Measurements from ENCODE around the gene AATK. TPM values are rescaled to one million over a fixed set of nuclear protein-coding genes. Genes with fewer than 3 reads are reported as not detected.
A peak's percentile ranks its signal among the peaks of the same experiment; 100 is the strongest.
"Not testable (repeated sequence)": the region's sequence is repeated elsewhere in the genome, so short reads cannot be mapped to it uniquely, and the experiment has no call there.

The AATK gene
- total RNA-seq, 2 donors from 2014 or later, result 29.1 to 42.2 TPM

DNA sequence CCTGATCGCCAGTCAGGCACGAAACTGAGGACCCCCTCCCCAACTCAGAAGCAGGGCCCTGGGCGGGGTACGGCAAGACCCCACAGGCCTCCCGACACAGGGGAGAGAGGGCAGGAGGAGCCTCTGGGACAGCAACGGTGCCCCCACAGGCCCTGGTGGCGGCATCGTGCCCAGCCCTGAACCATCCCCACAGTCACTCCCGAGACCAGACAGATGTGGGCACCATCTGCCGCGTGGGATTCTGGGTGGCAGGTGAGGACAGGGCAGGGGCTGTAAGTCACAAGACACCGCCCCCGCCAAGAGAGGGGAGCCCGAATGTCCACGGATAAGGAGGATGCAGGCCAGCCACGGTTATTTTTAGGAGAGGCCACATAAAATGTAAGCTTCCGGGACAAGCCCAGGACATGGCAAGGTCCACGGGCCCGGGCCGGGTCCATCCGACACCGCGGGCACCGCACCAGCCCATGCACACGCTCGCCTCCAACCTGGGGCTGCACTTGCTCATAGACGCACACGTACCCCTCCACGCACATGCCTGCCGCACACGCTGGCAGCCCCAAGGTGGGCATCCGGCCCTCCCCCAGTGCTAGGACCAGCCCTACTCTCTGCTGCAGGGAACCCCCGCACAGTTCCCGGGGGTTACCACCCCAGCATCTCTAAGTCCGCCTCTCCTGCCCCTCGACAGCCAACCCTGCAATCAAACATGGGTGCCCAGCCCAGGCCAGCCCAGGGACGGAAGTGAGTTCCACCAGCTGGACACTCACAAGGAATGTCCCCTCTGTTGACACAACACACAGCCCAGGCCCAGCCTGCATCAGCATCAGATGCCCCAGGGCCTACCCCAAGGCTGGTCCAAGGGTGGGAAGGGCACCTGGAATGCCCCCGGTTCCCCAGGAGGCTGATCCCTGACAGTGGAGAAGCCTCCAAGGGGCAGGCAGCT lies 8.9 kb downstream of the AATK start:
- Histone ChIP-seq H3K4me3 (no peak overlapping the region), H3K4me1 (peaks cover 24% of the 10 kb centered on the region), H3K9me3 (no peaks in the 10 kb centered on the region), H3K36me3 (replicated peaks in 1 of 2; ENCODE audit: insufficient read depth in 1 of 2, low read depth in 2 of 2) (no peaks in the 10 kb centered on the region), H3K27ac (no peak overlapping the region), H3K27me3 (no peaks in the 10 kb centered on the region)
- TF ChIP-seq, protein P1, sequence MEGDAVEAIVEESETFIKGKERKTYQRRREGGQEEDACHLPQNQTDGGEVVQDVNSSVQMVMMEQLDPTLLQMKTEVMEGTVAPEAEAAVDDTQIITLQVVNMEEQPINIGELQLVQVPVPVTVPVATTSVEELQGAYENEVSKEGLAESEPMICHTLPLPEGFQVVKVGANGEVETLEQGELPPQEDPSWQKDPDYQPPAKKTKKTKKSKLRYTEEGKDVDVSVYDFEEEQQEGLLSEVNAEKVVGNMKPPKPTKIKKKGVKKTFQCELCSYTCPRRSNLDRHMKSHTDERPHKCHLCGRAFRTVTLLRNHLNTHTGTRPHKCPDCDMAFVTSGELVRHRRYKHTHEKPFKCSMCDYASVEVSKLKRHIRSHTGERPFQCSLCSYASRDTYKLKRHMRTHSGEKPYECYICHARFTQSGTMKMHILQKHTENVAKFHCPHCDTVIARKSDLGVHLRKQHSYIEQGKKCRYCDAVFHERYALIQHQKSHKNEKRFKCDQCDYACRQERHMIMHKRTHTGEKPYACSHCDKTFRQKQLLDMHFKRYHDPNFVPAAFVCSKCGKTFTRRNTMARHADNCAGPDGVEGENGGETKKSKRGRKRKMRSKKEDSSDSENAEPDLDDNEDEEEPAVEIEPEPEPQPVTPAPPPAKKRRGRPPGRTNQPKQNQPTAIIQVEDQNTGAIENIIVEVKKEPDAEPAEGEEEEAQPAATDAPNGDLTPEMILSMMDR (IDR thresholded peaks at IDR 0.05), result no peak
- no peak for TF ChIP-seq POLR2A (IDR thresholded peaks at IDR 0.05)
- DNase-seq (no peak), ATAC-seq (no peak)
- WGBS, 2 donors, result 89 to 94% methylated on average over 15 to 30 of the region's 38 CpGs
- intact Hi-C loops (cut with DNase I), result no loop called here

DNA sequence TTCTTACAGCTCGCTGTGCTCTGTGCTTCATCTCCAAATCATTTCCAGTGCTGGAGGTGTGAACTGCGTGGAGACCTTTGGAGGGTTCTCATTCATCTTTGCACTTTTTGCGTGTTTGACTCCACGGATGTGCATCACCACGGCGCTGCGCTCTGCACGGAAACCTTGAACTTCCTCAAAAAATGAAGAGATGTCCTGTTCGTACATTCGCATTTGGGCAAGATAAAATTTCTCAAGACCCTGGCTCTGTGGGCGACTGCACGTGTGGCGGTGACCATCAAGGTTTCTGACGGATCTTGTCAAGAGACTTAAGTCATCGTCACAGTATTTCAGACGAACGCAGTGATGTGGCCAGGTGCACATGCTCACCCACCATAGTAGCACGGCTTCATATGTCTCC lies 11.1 kb downstream of the AATK start:
- Histone ChIP-seq H3K27ac (no peak overlapping the region), H3K27me3 (no peaks in the 10 kb centered on the region), H3K36me3 (replicated peaks in 1 of 2; ENCODE audit: insufficient read depth in 1 of 2, low read depth in 2 of 2) (no peaks in the 10 kb centered on the region), H3K9me3 (no peaks in the 10 kb centered on the region), H3K4me3 (no peak overlapping the region), H3K4me1 (peaks cover 3% of the 10 kb centered on the region)
- ATAC-seq, result no peak
- intact Hi-C loops (cut with DNase I), result no loop called here
- DNase-seq, result peak in 1 of 4 donors; percentile 41
- TF ChIP-seq POLR2A (IDR thresholded peaks at IDR 0.05), result no peak
- TF ChIP-seq, protein P1 (IDR thresholded peaks at IDR 0.05), result no peak
- 85 to 94% methylated on average over 18 of the region's 18 CpGs for WGBS, 2 donors

DNA sequence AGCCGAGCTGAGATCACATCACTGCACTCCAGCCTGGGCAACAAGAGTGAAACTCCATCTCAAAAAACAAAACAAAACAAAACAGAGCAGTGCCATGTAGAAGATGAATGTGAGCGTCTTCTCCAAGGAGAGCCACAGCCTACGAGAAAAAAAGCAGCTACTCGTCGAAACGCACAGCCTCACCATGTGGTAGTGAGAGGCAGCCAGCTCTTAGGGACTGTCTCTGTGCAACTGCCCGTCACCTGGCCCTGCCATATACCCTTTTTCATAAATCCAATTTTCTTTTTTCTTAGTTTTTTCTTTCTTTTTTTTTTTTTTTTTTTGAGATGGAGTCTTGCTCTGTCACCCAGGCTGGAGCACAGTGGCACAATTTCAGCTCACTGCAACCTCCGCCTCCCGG lies 12.0 kb downstream of the AATK start:
- intact Hi-C loops (cut with DNase I); H3K36me3 ChIP-seq (replicated peaks in 1 of 2; ENCODE audit: insufficient read depth in 1 of 2, low read depth in 2 of 2); ATAC-seq; H3K4me1 ChIP-seq; H3K27me3 ChIP-seq; H3K9me3 ChIP-seq; H3K27ac ChIP-seq; H3K4me3 ChIP-seq; DNase-seq: not testable (repeated sequence)
- 94 to 95% methylated on average over 9 of the region's 9 CpGs for WGBS, 2 donors

DNA sequence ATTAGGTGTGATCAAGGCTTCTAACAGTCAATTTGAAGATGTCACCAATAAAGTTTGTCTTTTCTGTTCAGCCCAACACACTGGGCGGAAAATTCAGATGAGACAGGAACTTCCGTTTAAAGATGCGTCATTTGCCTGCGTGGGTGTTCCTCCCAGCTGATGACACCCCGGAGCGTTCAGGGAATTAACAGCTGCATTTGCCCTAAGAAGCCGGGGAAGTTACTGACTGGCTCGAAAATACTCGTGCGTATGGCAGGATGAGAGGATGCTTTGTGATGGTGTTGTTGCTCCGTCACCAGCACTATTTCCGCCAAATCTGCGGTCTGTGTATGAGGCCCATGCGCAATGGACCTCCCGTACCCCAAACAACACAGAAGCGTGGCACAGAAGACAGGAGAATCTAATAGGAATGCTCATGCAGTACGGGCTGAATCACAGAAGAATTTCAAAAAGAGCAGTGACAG lies 12.6 kb downstream of the AATK start:
- ATAC-seq, result no peak
- peak in 1 of 4 donors; percentile 49 for DNase-seq
- Histone ChIP-seq H3K36me3 (replicated peaks in 1 of 2; ENCODE audit: insufficient read depth in 1 of 2, low read depth in 2 of 2) (no peaks in the 10 kb centered on the region), H3K27me3 (no peaks in the 10 kb centered on the region), H3K27ac (peak overlapping the region in 1 of 4 donors; percentile 3), H3K4me1 (no peaks in the 10 kb centered on the region), H3K9me3 (no peaks in the 10 kb centered on the region), H3K4me3 (no peak overlapping the region)
- TF ChIP-seq POLR2A (IDR thresholded peaks at IDR 0.05), result no peak
- TF ChIP-seq, protein P1 (IDR thresholded peaks at IDR 0.05), result no peak
- 76 to 84% methylated on average over 17 of the region's 17 CpGs for WGBS, 2 donors
- intact Hi-C loops (cut with DNase I), result no loop called here

DNA sequence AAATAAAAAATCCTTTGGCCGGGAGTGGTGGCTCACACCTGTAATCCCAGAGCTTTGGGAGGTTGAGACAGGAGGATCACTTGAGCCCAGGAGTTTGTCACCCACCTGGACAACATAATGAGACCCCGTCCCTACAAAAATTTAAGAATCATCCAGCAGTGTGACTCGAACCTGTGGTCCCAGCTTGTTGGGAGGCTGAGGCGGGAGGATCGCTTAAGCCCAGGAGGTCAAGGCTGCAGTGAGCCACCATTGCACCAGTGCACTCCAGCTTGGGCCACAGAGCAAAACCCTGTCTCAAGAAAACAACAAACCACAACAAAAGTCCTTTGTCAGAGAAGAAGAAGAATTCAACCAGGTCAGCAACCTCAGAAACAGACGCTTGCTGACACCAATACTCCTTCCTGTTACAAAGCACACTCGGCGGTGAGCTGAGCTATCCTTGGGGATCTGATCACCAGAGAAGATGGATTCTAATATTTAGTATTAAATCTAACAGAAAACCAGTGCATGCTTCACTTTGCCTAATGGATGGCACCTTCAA lies 13.7 kb downstream of the AATK start:
- intact Hi-C loops (cut with DNase I), result no loop called here
- Histone ChIP-seq H3K27me3 (no peaks in the 10 kb centered on the region), H3K4me1 (no peaks in the 10 kb centered on the region), H3K27ac (peak overlapping the region in 1 of 4 donors; percentile 18), H3K9me3 (no peaks in the 10 kb centered on the region), H3K36me3 (replicated peaks in 1 of 2; ENCODE audit: insufficient read depth in 1 of 2, low read depth in 2 of 2) (no peaks in the 10 kb centered on the region), H3K4me3 (no peak overlapping the region)
- 77 to 87% methylated on average over 8 of the region's 8 CpGs for WGBS, 2 donors
- ATAC-seq (no peak), DNase-seq (no peak)
- no peak for TF ChIP-seq POLR2A (IDR thresholded peaks at IDR 0.05)
- TF ChIP-seq, protein P1 (IDR thresholded peaks at IDR 0.05), result no peak
